ENCODE measurements around the gene PDK2. TPM values are rescaled to one million over a fixed set of nuclear protein-coding genes. Genes with fewer than 3 reads are reported as not detected.

The PDK2 gene
- total RNA-seq, 1 donor from 2014 or later: 17.5 TPM

- TF ChIP-seq CTCF (conservative IDR thresholded peaks at IDR 0.05; ENCODE audit: low read depth, low read length): no peak
- no peak for DNase-seq (ENCODE audit: low read depth)
- H3K4me3 ChIP-seq (ENCODE audit: low read depth, low read length): no peak overlapping the region
Observed at GRCh38 chr17:50120475-50121253, 25.5 kb downstream of the PDK2 start.

- TF ChIP-seq CTCF (conservative IDR thresholded peaks at IDR 0.05; ENCODE audit: low read depth, low read length): no peak
- no peak for DNase-seq (ENCODE audit: low read depth)
- H3K4me3 ChIP-seq (ENCODE audit: low read depth, low read length): no peak overlapping the region
Observed at GRCh38 chr17:50122945-50123344, 27.8 kb downstream of the PDK2 start.

GRCh38 chr17:50123649-50124349, 28.6 kb downstream of the PDK2 start:
- no peak for DNase-seq (ENCODE audit: low read depth)
- TF ChIP-seq CTCF (conservative IDR thresholded peaks at IDR 0.05; ENCODE audit: low read depth, low read length): no peak
- H3K4me3 ChIP-seq (ENCODE audit: low read depth, low read length): peak overlapping the region; percentile 44

- H3K4me3 ChIP-seq (ENCODE audit: low read depth, low read length): no peak overlapping the region
- TF ChIP-seq CTCF (conservative IDR thresholded peaks at IDR 0.05; ENCODE audit: low read depth, low read length): no peak
- no peak for DNase-seq (ENCODE audit: low read depth)
Observed at GRCh38 chr17:50125420-50125997, 30.4 kb downstream of the PDK2 start.

GRCh38 chr17:50127697-50128361, 32.7 kb downstream of the PDK2 start:
- no peak for TF ChIP-seq CTCF (conservative IDR thresholded peaks at IDR 0.05; ENCODE audit: low read depth, low read length)
- no peak overlapping the region for H3K4me3 ChIP-seq (ENCODE audit: low read depth, low read length)
- no peak for DNase-seq (ENCODE audit: low read depth)

- no peak for DNase-seq (ENCODE audit: low read depth)
- no peak for TF ChIP-seq CTCF (conservative IDR thresholded peaks at IDR 0.05; ENCODE audit: low read depth, low read length)
- H3K4me3 ChIP-seq (ENCODE audit: low read depth, low read length): no peak overlapping the region
Observed at GRCh38 chr17:50128441-50129352, 33.5 kb downstream of the PDK2 start.
